Mesothelial cell of epicardium (in vitro differentiated cells): Measurements from ENCODE around the gene SOX8. TPM values are rescaled to one million over a fixed set of nuclear protein-coding genes. Genes with fewer than 3 reads are reported as not detected.
"Not testable (repeated sequence)": the region's sequence is repeated elsewhere in the genome, so short reads cannot be mapped to it uniquely, and the experiment has no call there.

ENCODE experiments used
- DNase-seq, 2 experiments: peaks; one replicate each; pipeline ENCODE4 v3.0.0; 2021; ENCODE audit warnings: low spot score in 2 of 2; ENCODE audit not compliant: unreplicated experiment in 2 of 2
- H3K27ac Mint-ChIP-seq: 2 replicates; pipeline ENCODE4 v1.8.0; 2021; ENCODE audit warnings: mixed read lengths
- H3K27me3 Mint-ChIP-seq: 2 replicates; pipeline ENCODE4 v1.8.0; 2021; ENCODE audit warnings: low read depth, mixed read lengths
- H3K36me3 Mint-ChIP-seq: 2 replicates; pipeline ENCODE4 v1.8.0; 2021; ENCODE audit warnings: mixed read lengths
- H3K4me1 Mint-ChIP-seq: 2 replicates; pipeline ENCODE4 v1.8.0; 2021; ENCODE audit warnings: mixed read lengths
- H3K4me3 Mint-ChIP-seq: 2 replicates; pipeline ENCODE4 v1.8.0; 2021; ENCODE audit warnings: mild to moderate bottlenecking, moderate library complexity, mixed read lengths
- H3K9me3 Mint-ChIP-seq: 2 replicates; pipeline ENCODE4 v1.8.0; 2021; ENCODE audit warnings: mixed read lengths
- CTCF ChIP-seq: fragments of 200-600 bp; sonication (generic); IDR thresholded peaks from one replicate; pipeline ENCODE4 v1.5.0; 2021; ENCODE audit warnings: antibody characterized with exemption; ENCODE audit not compliant: unreplicated experiment
- total RNA-seq: library from RNA; stranded (reverse); gene quantifications from 3 replicates; pipeline ENCODE4 v1.2.1, GENCODE V29; 2021

The SOX8 gene
- total RNA-seq, 1 donor from 2014 or later, result 5.1 TPM

DNA sequence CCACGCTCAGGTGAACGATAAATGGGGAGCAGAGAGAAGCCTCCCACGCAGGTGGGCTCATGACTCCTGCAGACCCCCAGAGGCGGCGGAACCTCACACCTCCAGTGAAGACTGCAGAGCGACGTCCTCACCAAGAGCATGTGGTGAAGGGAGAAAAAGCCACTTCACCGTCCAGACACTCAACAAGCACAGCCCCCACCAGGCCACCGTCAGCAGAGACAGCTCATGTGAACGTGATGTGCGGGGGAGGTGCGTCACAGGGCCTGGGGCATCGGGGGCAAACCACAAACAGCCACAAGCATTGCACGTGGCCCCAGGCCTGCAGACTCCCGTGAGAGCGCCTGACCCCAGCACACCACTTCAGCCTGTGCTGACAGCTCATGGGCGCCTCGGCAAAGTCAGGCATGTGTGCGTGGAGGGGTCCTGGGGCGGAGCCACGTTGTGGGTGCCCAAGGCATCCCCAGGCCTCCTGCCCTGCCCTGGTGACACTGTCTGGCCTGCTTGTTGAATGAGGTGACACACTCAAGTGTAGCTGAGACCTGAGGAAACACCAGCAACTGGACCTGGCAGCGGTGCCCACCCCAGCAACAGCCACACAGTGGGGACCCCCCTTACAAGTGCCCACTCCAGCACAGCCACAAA lies 29.8 kb upstream of the SOX8 start:
- no peak for DNase-seq
- Mint-ChIP-seq H3K4me3 (no peak overlapping the region), H3K4me1 (no peaks in the 10 kb centered on the region), H3K27me3 (no peaks in the 10 kb centered on the region), H3K9me3 (no peaks in the 10 kb centered on the region), H3K27ac (no peak overlapping the region), H3K36me3 (peaks cover 18% of the 10 kb centered on the region)
- no peak for TF ChIP-seq CTCF

DNA sequence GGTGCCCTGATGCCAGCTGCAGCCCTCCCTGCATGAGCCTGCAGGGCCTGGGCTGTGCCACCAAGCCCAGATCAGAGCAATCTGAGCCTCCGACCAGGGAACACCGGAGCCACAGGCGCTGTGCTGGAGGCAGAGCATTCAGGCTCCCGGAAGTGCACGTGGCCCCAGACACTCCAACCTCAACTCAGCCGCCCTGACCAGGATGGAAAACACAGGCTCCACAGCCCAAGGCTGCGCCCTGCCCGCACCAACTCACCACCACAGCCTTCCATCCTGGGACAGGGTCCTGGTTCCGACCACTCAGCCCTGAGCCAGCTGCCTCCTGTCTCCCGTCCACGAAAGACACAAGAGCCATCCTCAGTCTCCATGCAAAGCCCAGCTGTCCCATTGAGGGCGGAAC lies 29.2 kb upstream of the SOX8 start:
- no peaks in the 10 kb centered on the region for H3K4me1 Mint-ChIP-seq
- no peak for TF ChIP-seq CTCF
- no peaks in the 10 kb centered on the region for H3K27me3 Mint-ChIP-seq
- peaks cover 19% of the 10 kb centered on the region for H3K36me3 Mint-ChIP-seq
- H3K9me3 Mint-ChIP-seq, result peaks cover 4% of the 10 kb centered on the region
- no peak overlapping the region for H3K27ac Mint-ChIP-seq
- DNase-seq, result no peak
- no peak overlapping the region for H3K4me3 Mint-ChIP-seq

DNA sequence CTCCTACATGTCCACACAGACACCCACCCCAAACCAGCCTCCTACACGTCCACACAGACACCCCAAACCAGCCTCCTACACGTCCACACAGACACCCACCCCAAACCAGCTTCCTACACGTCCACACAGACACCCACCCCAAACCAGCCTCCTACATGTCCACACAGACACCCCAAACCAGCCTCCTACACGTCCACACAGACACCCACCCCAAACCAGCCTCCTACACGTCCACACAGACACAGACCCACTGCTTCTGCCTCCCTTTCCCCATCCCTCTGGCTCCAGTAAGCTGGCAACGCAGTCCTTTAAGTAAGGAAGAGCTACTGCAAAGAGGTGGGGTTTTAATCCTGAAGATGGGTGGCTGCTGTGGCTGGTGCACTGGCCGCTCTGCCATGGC lies 27.8 kb upstream of the SOX8 start:
- H3K27ac Mint-ChIP-seq, H3K4me3 Mint-ChIP-seq, H3K9me3 Mint-ChIP-seq, H3K4me1 Mint-ChIP-seq, DNase-seq, H3K27me3 Mint-ChIP-seq: not testable (repeated sequence)
- peaks cover 21% of the 10 kb centered on the region for H3K36me3 Mint-ChIP-seq

DNA sequence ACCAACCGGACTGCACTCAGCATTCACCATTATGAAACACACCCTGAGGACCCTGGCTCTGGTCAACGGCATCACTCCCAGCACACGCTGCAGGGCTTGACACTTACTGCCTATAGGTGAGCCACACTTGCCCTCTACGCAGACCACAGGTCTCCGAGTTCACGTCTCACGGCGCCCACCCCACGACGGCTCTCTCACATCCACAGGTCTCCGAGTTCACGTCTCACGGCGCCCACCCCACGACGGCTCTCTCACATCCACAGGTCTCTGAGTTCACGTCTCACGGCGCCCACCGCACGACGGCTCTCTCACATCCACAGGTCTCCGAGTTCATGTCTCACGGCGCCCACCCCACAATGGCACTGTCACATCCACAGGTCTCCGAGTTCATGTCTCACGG lies 25.8 kb upstream of the SOX8 start:
- not testable (repeated sequence) for DNase-seq, H3K9me3 Mint-ChIP-seq, H3K4me1 Mint-ChIP-seq, H3K27me3 Mint-ChIP-seq, H3K4me3 Mint-ChIP-seq, H3K27ac Mint-ChIP-seq
- H3K36me3 Mint-ChIP-seq, result peaks cover 25% of the 10 kb centered on the region

- no peaks in the 10 kb centered on the region for H3K27me3 Mint-ChIP-seq
- no peak overlapping the region for H3K4me3 Mint-ChIP-seq
- no peak for DNase-seq
- H3K4me1 Mint-ChIP-seq, result peaks cover 3% of the 10 kb centered on the region
- no peak for TF ChIP-seq CTCF
- no peak overlapping the region for H3K27ac Mint-ChIP-seq
- peaks cover 19% of the 10 kb centered on the region for H3K36me3 Mint-ChIP-seq
- H3K9me3 Mint-ChIP-seq, result peaks cover 7% of the 10 kb centered on the region
Measured at GRCh38 chr16:959232-960040, 22.1 kb upstream of the SOX8 start.

- DNase-seq, result no peak
- Mint-ChIP-seq H3K9me3 (peaks cover 19% of the 10 kb centered on the region), H3K36me3 (peaks cover 39% of the 10 kb centered on the region), H3K4me3 (no peak overlapping the region), H3K4me1 (peaks cover 3% of the 10 kb centered on the region), H3K27ac (no peak overlapping the region), H3K27me3 (no peaks in the 10 kb centered on the region)
- TF ChIP-seq CTCF, result no peak
Measured at GRCh38 chr16:962366-962765, 19.2 kb upstream of the SOX8 start.
